HEK293T (cell line): ENCODE measurements around the gene RUFY2.
"Not testable (repeated sequence)": the region's sequence is repeated elsewhere in the genome, so short reads cannot be mapped to it uniquely, and the experiment has no call there.

Experiments used
- CTCF ChIA-PET: fragments of 350-600 bp; formaldehyde crosslinking; extraction: SDS; loops from one replicate; lab custom pipeline; 2021; ENCODE audit warnings: antibody characterized with exemption, inconsistent platforms; lab: Yijun Ruan, JAX
- POLR2A ChIA-PET: fragments of 350-600 bp; formaldehyde crosslinking; extraction: SDS; loops from one replicate; lab custom pipeline; 2020; ENCODE audit warnings: antibody characterized with exemption, inconsistent platforms; lab: Yijun Ruan, JAX
- DNase-seq: peaks from one replicate; pipeline ENCODE4 v3.0.0; 2012; ENCODE audit warnings: mixed read lengths; ENCODE audit errors: extremely low spot score
- ARNT ChIP-seq: fragments of 450-650 bp; IDR thresholded peaks from 2 replicates; pipeline ENCODE4 v1.6.1; 2017; ENCODE audit warnings: mild to moderate bottlenecking
- BHLHE40 ChIP-seq: fragments of 450-650 bp; IDR thresholded peaks from 2 replicates; pipeline ENCODE4 v1.6.1; 2016; ENCODE audit warnings: mild to moderate bottlenecking, moderate library complexity, borderline replicate concordance
- CTBP1 ChIP-seq: fragments of 450-650 bp; IDR thresholded peaks from 2 replicates; pipeline ENCODE4 v1.6.1; 2016; ENCODE audit warnings: borderline replicate concordance
- ELF4 ChIP-seq: fragments of 450-650 bp; IDR thresholded peaks from 2 replicates; pipeline ENCODE4 v1.6.1; 2017; ENCODE audit warnings: antibody characterized with exemption
- FOXA1 ChIP-seq: fragments of 450-650 bp; IDR thresholded peaks from 2 replicates; pipeline ENCODE4 v1.6.1; 2016; ENCODE audit warnings: mild to moderate bottlenecking
- FOXK2 ChIP-seq: fragments of 450-650 bp; IDR thresholded peaks from 2 replicates; pipeline ENCODE4 v1.6.1; 2016; ENCODE audit warnings: mild to moderate bottlenecking
- FOXM1 ChIP-seq: fragments of 450-650 bp; IDR thresholded peaks from 2 replicates; pipeline ENCODE4 v1.6.1; 2017; ENCODE audit warnings: mild to moderate bottlenecking, borderline replicate concordance
- HDGF ChIP-seq: fragments of 450-650 bp; IDR thresholded peaks from 2 replicates; pipeline ENCODE4 v1.6.1; 2017; ENCODE audit warnings: antibody characterized with exemption, borderline replicate concordance
- L3MBTL2 ChIP-seq: fragments of 450-650 bp; conservative IDR thresholded peaks from 2 replicates; pipeline ENCODE4 v1.6.1; 2016; ENCODE audit warnings: mild to moderate bottlenecking
- LEF1 ChIP-seq: fragments of 450-650 bp; IDR thresholded peaks from 2 replicates; pipeline ENCODE4 v1.6.1; 2017; ENCODE audit warnings: mild to moderate bottlenecking, borderline replicate concordance
- NFRKB ChIP-seq: fragments of 450-650 bp; IDR thresholded peaks from 2 replicates; pipeline ENCODE4 v1.6.1; 2016; ENCODE audit warnings: mild to moderate bottlenecking, moderate library complexity
- PKNOX1 ChIP-seq: fragments of 450-650 bp; IDR thresholded peaks from 2 replicates; pipeline ENCODE4 v1.6.1; 2016
- SP1 ChIP-seq: fragments of 450-650 bp; IDR thresholded peaks from 2 replicates; pipeline ENCODE4 v1.6.1; 2017
- SUZ12 ChIP-seq: fragments of 450-650 bp; IDR thresholded peaks from 2 replicates; pipeline ENCODE4 v1.6.1; 2016; ENCODE audit warnings: mild to moderate bottlenecking
- TARDBP ChIP-seq: fragments of 450-650 bp; IDR thresholded peaks from 2 replicates; pipeline ENCODE4 v1.6.1; 2016
- ZNF384 ChIP-seq: fragments of 450-650 bp; IDR thresholded peaks from 2 replicates; pipeline ENCODE4 v1.6.1; 2016

RUFY2 gene, protein sequence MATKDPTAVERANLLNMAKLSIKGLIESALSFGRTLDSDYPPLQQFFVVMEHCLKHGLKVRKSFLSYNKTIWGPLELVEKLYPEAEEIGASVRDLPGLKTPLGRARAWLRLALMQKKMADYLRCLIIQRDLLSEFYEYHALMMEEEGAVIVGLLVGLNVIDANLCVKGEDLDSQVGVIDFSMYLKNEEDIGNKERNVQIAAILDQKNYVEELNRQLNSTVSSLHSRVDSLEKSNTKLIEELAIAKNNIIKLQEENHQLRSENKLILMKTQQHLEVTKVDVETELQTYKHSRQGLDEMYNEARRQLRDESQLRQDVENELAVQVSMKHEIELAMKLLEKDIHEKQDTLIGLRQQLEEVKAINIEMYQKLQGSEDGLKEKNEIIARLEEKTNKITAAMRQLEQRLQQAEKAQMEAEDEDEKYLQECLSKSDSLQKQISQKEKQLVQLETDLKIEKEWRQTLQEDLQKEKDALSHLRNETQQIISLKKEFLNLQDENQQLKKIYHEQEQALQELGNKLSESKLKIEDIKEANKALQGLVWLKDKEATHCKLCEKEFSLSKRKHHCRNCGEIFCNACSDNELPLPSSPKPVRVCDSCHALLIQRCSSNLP

DNA sequence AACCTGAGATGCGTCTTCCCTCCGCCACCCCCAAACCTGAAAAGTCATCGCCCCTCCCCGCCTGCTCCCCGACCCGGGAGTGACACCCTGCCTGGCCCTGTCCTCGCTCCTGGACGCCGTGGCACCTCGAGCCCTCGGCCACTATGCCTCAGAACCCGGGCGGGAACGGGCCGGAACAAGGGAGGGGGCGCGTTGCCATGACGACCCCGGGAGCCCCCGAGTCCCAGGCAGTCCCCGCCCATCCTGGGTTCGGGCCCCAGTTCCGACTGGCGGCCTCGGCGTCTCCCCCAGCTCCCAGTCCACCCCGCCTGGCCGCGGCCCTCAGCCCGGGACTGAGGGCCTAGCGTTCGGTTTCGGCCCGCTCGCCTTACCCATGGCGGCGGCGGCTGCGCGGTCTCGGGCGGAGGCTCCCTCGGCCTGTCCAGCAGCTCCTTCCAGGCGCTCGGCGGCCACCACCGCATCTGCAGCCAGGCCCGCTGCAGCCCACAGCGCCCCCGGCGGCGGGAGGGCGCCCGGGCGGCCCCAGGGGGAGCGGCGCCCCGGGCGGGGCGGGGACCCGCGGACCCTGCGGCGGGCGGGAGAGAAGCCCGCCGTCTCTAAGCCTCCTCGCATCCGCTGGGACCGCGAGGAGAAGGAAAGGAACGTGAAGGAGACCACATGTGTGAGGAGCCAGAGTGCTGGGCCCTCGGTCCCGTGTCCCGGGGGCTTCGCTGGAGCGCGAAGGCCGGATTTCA, at the start of gene RUFY2:
Gene RUFY2, minus strand, starts transcription at position 463 of the 734 bp plus-strand sequence. Its CDS starts 88 bp downstream, at position 375.
- no peak for TF ChIP-seq BHLHE40
- no peak for TF ChIP-seq FOXK2
- no peak for TF ChIP-seq TARDBP
- peak; percentile 77; the same call in 1 of the 2 replicates for TF ChIP-seq FOXM1
- no peak for TF ChIP-seq CTBP1
- TF ChIP-seq L3MBTL2, result peak; percentile 76
- TF ChIP-seq HDGF, result no peak
- TF ChIP-seq ELF4, result no peak
- no peak for TF ChIP-seq PKNOX1
- TF ChIP-seq NFRKB, result no peak
- TF ChIP-seq LEF1, result peak; percentile 66; the same call in 1 of the 2 replicates
- TF ChIP-seq ARNT, result no peak
- no peak for TF ChIP-seq SUZ12
- no peak for TF ChIP-seq SP1
- TF ChIP-seq FOXA1, result no peak
- no peak for TF ChIP-seq ZNF384
- POLR2A ChIA-PET, result interaction anchor here (1.8 to 2.0 kb wide), 2 partner anchors 65 to 74 kb away, joined by 5 to 9 read pairs; partner anchors contain the start of genes DNA2, HNRNPH3 and PBLD
- CTCF ChIA-PET, result interaction anchor here (0.6 to 0.9 kb wide), 5 partner anchors 10 to 268 kb away, joined by 3 to 5 read pairs (median 3); no protein-coding TSS in a partner anchor
- DNase-seq, result peak; percentile 91

GRCh38 chr10:68449698-68450097, 42.6 kb upstream of the RUFY2 start:
- POLR2A ChIA-PET, CTCF ChIA-PET, DNase-seq: not testable (repeated sequence)

GRCh38 chr10:68446179-68446578, 39.1 kb upstream of the RUFY2 start:
- ChIA-PET CTCF (interaction anchor here (0.6 kb wide), 1 partner anchor 105 kb away, joined by 5 read pairs; no protein-coding TSS in a partner anchor), POLR2A (no interaction called here)
- DNase-seq, result no peak
- TF ChIP-seq FOXK2 (no peak), FOXA1 (no peak), HDGF (no peak), ELF4 (no peak), SP1 (no peak), NFRKB (no peak), BHLHE40 (no peak), PKNOX1 (no peak), LEF1 (no peak), ZNF384 (no peak), SUZ12 (no peak), FOXM1 (no peak), CTBP1 (no peak), L3MBTL2 (no peak), TARDBP (no peak), ARNT (no peak)

- POLR2A ChIA-PET, result no interaction called here
- TF ChIP-seq FOXA1, result no peak
- TF ChIP-seq FOXK2, result no peak
- TF ChIP-seq ARNT, result no peak
Measured at GRCh38 chr10:68442971-68443370, 35.9 kb upstream of the RUFY2 start.

DNA sequence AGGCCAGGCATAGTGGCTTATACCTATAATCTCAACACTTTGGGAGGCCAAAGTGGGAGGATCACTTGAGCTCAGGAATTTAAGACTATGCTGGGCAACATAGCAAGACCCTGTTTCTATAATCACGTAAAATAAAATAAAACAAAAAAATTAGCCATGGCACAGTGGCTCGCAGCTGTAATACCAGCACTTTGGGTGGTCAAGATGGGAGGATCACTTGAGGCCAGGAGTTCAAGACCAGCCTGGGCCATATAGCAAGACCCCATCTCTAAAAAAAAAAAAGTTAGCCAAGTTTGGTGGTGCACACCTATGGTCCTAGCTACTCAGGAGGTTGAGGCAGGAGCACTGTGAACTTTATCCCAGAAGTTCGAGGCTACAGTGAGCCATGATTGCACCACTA, 33.8 kb upstream of the RUFY2 start:
- ChIA-PET POLR2A (no interaction called here), CTCF (interaction anchor here (0.6 kb wide), 1 partner anchor 239 kb away, joined by 3 read pairs; no protein-coding TSS in a partner anchor)
- DNase-seq, result no peak
- no peak for TF ChIP-seq NFRKB
- no peak for TF ChIP-seq FOXK2
- TF ChIP-seq CTBP1, result no peak
- TF ChIP-seq PKNOX1, result no peak
- TF ChIP-seq LEF1, result no peak
- no peak for TF ChIP-seq FOXA1
- no peak for TF ChIP-seq SUZ12

More at GRCh38 chr10:68442971-68443370, 35.9 kb upstream of the RUFY2 start:
- CTCF ChIA-PET, result no interaction called here
- DNase-seq, result no peak

- ChIA-PET CTCF (no interaction called here), POLR2A (no interaction called here)
- no peak for DNase-seq
- TF ChIP-seq L3MBTL2 (no peak), ARNT (no peak), SUZ12 (no peak), SP1 (no peak), HDGF (no peak), LEF1 (no peak), TARDBP (no peak), FOXK2 (no peak), FOXM1 (no peak), ELF4 (no peak)
Measured at GRCh38 chr10:68435803-68436202, 28.7 kb upstream of the RUFY2 start.
